ENCODE measurements around the gene ATG101. TPM values are rescaled to one million over a fixed set of nuclear protein-coding genes. Genes with fewer than 3 reads are reported as not detected.

Gene ATG101
- total RNA-seq, 1 experiment from 2014 or later: 66.9 TPM

GRCh38 chr12:52036587-52037171 lies 33.1 kb upstream of the ATG101 start:
- CTCF ChIA-PET: interaction anchor here (0.6 to 2.2 kb wide), 2 partner anchors 11 to 1975 kb away, joined by 3 to 11 read pairs; no protein-coding TSS in a partner anchor
- DNase-seq (ENCODE audit: unreplicated experiment): peak; percentile 68
- H3K4me1 Mint-ChIP-seq (ENCODE audit: insufficient read depth, unreplicated experiment): peaks cover 10% of the 10 kb centered on the region
- no peak overlapping the region for H3K27ac Mint-ChIP-seq (ENCODE audit: low read depth, unreplicated experiment)
- no peaks in the 10 kb centered on the region for H3K9me3 Mint-ChIP-seq (ENCODE audit: unreplicated experiment)
- H3K4me3 Mint-ChIP-seq (ENCODE audit: unreplicated experiment): no peak overlapping the region
- no peak for TF ChIP-seq CTCF (IDR thresholded peaks at IDR 0.05; ENCODE audit: unreplicated experiment)
- BruUV-seq (replicated peaks): no TSS peak
- H3K36me3 Mint-ChIP-seq (ENCODE audit: insufficient read depth, unreplicated experiment): no peaks in the 10 kb centered on the region
- POLR2A ChIA-PET: interaction anchor here (0.5 to 1.4 kb wide), 4 partner anchors 9 to 328 kb away, joined by 3 to 5 read pairs (median 3); partner anchors contain the start of gene ATG101
- intact Hi-C loops (cut with micrococcal nuclease): no loop called here
- peaks cover 10% of the 10 kb centered on the region for H3K27me3 Mint-ChIP-seq (ENCODE audit: insufficient read depth, unreplicated experiment)

- POLR2A ChIA-PET: interaction anchor here (0.6 to 1.4 kb wide), 3 partner anchors 12 to 328 kb away, joined by 3 to 5 read pairs (median 3); partner anchors contain the start of gene ATG101
- CTCF ChIA-PET: interaction anchor here (0.7 to 2.2 kb wide), 2 partner anchors 12 to 45 kb away, joined by 3 to 11 read pairs; no protein-coding TSS in a partner anchor
- intact Hi-C loops (cut with micrococcal nuclease): no loop called here
- H3K36me3 Mint-ChIP-seq (ENCODE audit: insufficient read depth, unreplicated experiment): no peaks in the 10 kb centered on the region
- no peak for TF ChIP-seq CTCF (IDR thresholded peaks at IDR 0.05; ENCODE audit: unreplicated experiment)
- no peaks in the 10 kb centered on the region for H3K9me3 Mint-ChIP-seq (ENCODE audit: unreplicated experiment)
- peaks cover 6% of the 10 kb centered on the region for H3K4me1 Mint-ChIP-seq (ENCODE audit: insufficient read depth, unreplicated experiment)
- BruUV-seq (replicated peaks): no TSS peak
- peaks cover 10% of the 10 kb centered on the region for H3K27me3 Mint-ChIP-seq (ENCODE audit: insufficient read depth, unreplicated experiment)
- H3K27ac Mint-ChIP-seq (ENCODE audit: low read depth, unreplicated experiment): no peak overlapping the region
- H3K4me3 Mint-ChIP-seq (ENCODE audit: unreplicated experiment): peak overlapping the region; percentile 25
- DNase-seq (ENCODE audit: unreplicated experiment): no peak
These were observed 32.4 kb upstream of the ATG101 start for GRCh38 chr12:52037248-52037861.

GRCh38 chr12:52038447-52038846 lies 31.3 kb upstream of the ATG101 start:
- BruUV-seq (replicated peaks): no TSS peak
- CTCF ChIA-PET: interaction anchor here (1.0 to 2.1 kb wide), 3 partner anchors 13 to 79 kb away, joined by 3 to 6 read pairs (median 3); partner anchors contain the start of gene NR4A1

More at GRCh38 chr12:52038447-52038846, 31.3 kb upstream of the ATG101 start:
- H3K27ac Mint-ChIP-seq (ENCODE audit: low read depth, unreplicated experiment): no peak overlapping the region
- no peak for TF ChIP-seq CTCF (IDR thresholded peaks at IDR 0.05; ENCODE audit: unreplicated experiment)
- POLR2A ChIA-PET: interaction anchor here (0.8 kb wide), 1 partner anchor 12 kb away, joined by 7 read pairs; the partner anchor contains the start of gene NR4A1
- H3K36me3 Mint-ChIP-seq (ENCODE audit: insufficient read depth, unreplicated experiment): no peaks in the 10 kb centered on the region
- H3K9me3 Mint-ChIP-seq (ENCODE audit: unreplicated experiment): no peaks in the 10 kb centered on the region
- intact Hi-C loops (cut with micrococcal nuclease): no loop called here
- no peaks in the 10 kb centered on the region for H3K4me1 Mint-ChIP-seq (ENCODE audit: insufficient read depth, unreplicated experiment)
- no peak for DNase-seq (ENCODE audit: unreplicated experiment)
- H3K4me3 Mint-ChIP-seq (ENCODE audit: unreplicated experiment): peak overlapping the region; percentile 53
- H3K27me3 Mint-ChIP-seq (ENCODE audit: insufficient read depth, unreplicated experiment): peaks cover 10% of the 10 kb centered on the region
